K562 (cell line): ENCODE data around the gene PEPD. TPM values are rescaled to one million over a fixed set of nuclear protein-coding genes. Genes with fewer than 3 reads are reported as not detected.

ENCODE experiments used
- CREM ChIP-seq: IDR thresholded peaks from 2 replicates; pipeline ENCODE4 v1.6.1; 2014; ENCODE audit warnings: antibody characterized with exemption, low read depth
- PRMT5 ChIP-seq: sonication (generic); formaldehyde crosslinking; IDR thresholded peaks from 2 replicates; pipeline ENCODE4 v1.5.0; 2020; ENCODE audit warnings: missing genetic modification reagents
- ZNF124 ChIP-seq: sonication (generic); formaldehyde crosslinking; IDR thresholded peaks from 2 replicates; pipeline ENCODE4 v1.8.1; 2022; ENCODE audit warnings: missing genetic modification reagents
- ZNF184 ChIP-seq: sonication (generic); formaldehyde crosslinking; IDR thresholded peaks from 2 replicates; pipeline ENCODE4 v1.5.0; 2020; ENCODE audit warnings: missing genetic modification reagents
- polyA plus RNA-seq, 8 experiments: library from polyadenylated mRNA; depleted of rRNA in 4 of 8; stranded (reverse) in 5 of 8; unstranded in 3 of 8; fragments of >200 nt; fragmentation: Nextera tagmentation in 2 of 8; fragmentation: Illumina TruSeq in 1 of 8; extraction: Ambion mirVana in 2 of 8; extraction: Trizol in 1 of 8; gene quantifications; 2 replicates each; pipeline versions ENCODE4 v1.2.1 to v1.2.3, GENCODE V29; 2011 to 2014; ENCODE audit warnings: inconsistent platforms in 1 of 8, missing spikeins in 1 of 8
- total RNA-seq, 7 experiments: library from RNA; depleted of rRNA in 6 of 7; stranded (reverse); fragments of >200 nt in 6 of 7; fragmentation: Illumina TruSeq in 2 of 7; extraction: Trizol in 2 of 7; gene quantifications; 2 replicates each; pipeline versions ENCODE4 v1.2.1 to v1.2.3, GENCODE V29; 2011 to 2021; ENCODE audit warnings: low replicate concordance in 1 of 7
- TF ChIP-seq, protein P1 (sequence below): IDR thresholded peaks from 3 replicates; pipeline ENCODE4 v1.6.1; 2011; ENCODE audit warnings: borderline replicate concordance, mild to moderate bottlenecking; ENCODE audit not compliant: insufficient read length, insufficient read depth
- TF ChIP-seq, protein P2 (sequence below): fragments of 250-450 bp; sonication (Bioruptor Pico); IDR thresholded peaks from 2 replicates; pipeline ENCODE4 v1.4.0; 2020; ENCODE audit warnings: mild to moderate bottlenecking, moderate library complexity
- TF ChIP-seq, protein P3 (sequence below), 2 experiments: fragments of 450-650 bp; formaldehyde crosslinking in 1 of 2; IDR thresholded peaks; 2 replicates each; pipeline versions ENCODE4 v1.4.0 to v1.6.1; 2014 to 2020; ENCODE audit warnings: mild to moderate bottlenecking in 2 of 2, borderline replicate concordance in 1 of 2, low read depth in 1 of 2
- TF ChIP-seq, protein P4 (sequence below): sonication (generic); formaldehyde crosslinking; IDR thresholded peaks from 2 replicates; pipeline ENCODE4 v1.9.0; 2022; ENCODE audit warnings: mild to moderate bottlenecking, missing genetic modification reagents

The PEPD gene
- total and polyA plus RNA-seq, 9 of the 15 experiments (the other 6 are each of a cell fraction or from before 2014, with no cell fraction given) = 1.3 to 19.2 (median 16.0) TPM

DNA sequence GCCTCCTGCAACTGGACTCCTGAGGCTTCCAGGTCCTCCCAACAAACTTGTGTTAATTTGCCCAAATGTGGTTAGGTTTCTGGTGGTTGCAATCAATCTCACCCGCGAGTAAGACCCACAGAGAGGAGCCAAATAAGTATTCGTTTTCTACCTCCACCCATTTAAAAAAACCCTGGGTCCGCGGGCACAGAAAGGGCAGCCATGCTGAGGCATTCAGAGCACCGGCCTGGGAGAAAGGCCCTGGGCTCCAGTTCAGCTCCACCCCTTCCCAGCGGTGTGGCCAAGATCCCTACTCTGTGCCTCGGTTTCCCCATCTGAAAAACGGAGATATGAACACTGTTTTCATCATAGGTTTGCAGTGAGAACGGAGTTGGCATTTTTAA lies 56.9 kb downstream of the PEPD start (continued):
- TF ChIP-seq, protein P1, sequence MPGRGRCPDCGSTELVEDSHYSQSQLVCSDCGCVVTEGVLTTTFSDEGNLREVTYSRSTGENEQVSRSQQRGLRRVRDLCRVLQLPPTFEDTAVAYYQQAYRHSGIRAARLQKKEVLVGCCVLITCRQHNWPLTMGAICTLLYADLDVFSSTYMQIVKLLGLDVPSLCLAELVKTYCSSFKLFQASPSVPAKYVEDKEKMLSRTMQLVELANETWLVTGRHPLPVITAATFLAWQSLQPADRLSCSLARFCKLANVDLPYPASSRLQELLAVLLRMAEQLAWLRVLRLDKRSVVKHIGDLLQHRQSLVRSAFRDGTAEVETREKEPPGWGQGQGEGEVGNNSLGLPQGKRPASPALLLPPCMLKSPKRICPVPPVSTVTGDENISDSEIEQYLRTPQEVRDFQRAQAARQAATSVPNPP = no peak
- TF ChIP-seq ZNF184 (CRISPR knock-in tag) (no peak), ZNF124 (CRISPR knock-in tag) (no peak), PRMT5 (no peak), CREM (no peak)
- TF ChIP-seq, protein P2, sequence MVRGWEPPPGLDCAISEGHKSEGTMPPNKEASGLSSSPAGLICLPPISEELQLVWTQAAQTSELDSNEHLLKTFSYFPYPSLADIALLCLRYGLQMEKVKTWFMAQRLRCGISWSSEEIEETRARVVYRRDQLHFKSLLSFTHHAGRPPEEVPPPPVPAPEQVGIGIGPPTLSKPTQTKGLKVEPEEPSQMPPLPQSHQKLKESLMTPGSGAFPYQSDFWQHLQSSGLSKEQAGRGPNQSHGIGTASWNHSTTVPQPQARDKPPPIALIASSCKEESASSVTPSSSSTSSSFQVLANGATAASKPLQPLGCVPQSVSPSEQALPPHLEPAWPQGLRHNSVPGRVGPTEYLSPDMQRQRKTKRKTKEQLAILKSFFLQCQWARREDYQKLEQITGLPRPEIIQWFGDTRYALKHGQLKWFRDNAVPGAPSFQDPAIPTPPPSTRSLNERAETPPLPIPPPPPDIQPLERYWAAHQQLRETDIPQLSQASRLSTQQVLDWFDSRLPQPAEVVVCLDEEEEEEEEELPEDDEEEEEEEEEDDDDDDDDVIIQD (CRISPR knock-in tag) = no peak
- TF ChIP-seq, protein P3, sequence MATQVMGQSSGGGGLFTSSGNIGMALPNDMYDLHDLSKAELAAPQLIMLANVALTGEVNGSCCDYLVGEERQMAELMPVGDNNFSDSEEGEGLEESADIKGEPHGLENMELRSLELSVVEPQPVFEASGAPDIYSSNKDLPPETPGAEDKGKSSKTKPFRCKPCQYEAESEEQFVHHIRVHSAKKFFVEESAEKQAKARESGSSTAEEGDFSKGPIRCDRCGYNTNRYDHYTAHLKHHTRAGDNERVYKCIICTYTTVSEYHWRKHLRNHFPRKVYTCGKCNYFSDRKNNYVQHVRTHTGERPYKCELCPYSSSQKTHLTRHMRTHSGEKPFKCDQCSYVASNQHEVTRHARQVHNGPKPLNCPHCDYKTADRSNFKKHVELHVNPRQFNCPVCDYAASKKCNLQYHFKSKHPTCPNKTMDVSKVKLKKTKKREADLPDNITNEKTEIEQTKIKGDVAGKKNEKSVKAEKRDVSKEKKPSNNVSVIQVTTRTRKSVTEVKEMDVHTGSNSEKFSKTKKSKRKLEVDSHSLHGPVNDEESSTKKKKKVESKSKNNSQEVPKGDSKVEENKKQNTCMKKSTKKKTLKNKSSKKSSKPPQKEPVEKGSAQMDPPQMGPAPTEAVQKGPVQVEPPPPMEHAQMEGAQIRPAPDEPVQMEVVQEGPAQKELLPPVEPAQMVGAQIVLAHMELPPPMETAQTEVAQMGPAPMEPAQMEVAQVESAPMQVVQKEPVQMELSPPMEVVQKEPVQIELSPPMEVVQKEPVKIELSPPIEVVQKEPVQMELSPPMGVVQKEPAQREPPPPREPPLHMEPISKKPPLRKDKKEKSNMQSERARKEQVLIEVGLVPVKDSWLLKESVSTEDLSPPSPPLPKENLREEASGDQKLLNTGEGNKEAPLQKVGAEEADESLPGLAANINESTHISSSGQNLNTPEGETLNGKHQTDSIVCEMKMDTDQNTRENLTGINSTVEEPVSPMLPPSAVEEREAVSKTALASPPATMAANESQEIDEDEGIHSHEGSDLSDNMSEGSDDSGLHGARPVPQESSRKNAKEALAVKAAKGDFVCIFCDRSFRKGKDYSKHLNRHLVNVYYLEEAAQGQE (IDR thresholded peaks at IDR 0.05; ENCODE audit: borderline replicate concordance) = no peak
- TF ChIP-seq, protein P3 (CRISPR knock-in tag; IDR thresholded peaks at IDR 0.05; ENCODE audit: low read depth) = no peak
- TF ChIP-seq, protein P4, sequence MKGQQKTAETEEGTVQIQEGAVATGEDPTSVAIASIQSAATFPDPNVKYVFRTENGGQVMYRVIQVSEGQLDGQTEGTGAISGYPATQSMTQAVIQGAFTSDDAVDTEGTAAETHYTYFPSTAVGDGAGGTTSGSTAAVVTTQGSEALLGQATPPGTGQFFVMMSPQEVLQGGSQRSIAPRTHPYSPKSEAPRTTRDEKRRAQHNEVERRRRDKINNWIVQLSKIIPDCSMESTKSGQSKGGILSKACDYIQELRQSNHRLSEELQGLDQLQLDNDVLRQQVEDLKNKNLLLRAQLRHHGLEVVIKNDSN (CRISPR knock-in tag) = no peak
